HG02588 (cell line): Measurements from ENCODE around the gene HSPA1B.
"Not testable (repeated sequence)": the region's sequence is repeated elsewhere in the genome, so short reads cannot be mapped to it uniquely, and the experiment has no call there.

Source experiments
- ATAC-seq: cut with Tn5 transposase; IDR thresholded peaks from one replicate; pipeline ENCODE4 v1.9.1; 2021; ENCODE audit warnings: mild to moderate bottlenecking, moderate library complexity; ENCODE audit not compliant: unreplicated experiment

Gene HSPA1B

GRCh38 chr6:31851980-31852718 lies 24.6 kb downstream of the HSPA1B start:
- not testable (repeated sequence) for ATAC-seq

DNA sequence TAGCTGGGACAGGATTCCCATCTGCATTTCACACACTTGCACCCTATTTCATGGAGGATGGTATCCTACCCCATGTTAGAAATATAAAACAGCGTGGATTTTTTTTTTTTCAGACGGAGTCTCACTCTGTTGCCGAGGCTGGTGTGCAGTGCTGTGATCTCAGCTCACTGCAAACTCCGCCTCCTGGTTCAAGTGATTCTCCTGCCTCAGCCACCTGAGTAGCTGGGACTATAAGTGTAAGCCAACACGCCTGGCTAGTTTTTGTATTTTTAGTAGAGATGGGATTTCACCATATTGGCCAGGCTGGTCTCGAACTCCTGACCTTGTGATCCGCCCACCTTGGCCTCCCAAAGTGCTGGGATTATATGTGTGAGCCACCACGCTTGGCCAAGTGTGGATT lies 30.2 kb downstream of the HSPA1B start:
- not testable (repeated sequence) for ATAC-seq

DNA sequence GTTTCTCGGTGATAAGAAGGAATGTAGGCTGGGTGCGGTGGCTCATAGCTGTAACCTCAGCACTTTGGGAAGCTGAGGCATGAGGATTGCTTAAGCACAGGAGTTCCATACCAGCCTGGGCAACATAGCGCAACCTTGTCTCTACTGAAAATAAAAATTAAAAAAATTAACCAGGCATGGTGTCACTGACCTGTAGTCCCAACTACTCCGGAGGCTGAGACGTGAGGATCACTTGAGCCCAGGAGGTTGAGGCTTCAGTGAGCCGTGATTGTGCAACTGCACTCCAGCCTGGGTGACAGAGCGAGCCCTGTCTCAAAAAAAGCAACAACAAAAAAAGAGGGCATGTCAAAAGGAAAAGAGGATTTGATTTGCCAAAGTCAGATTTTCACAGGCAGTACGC lies 31.2 kb downstream of the HSPA1B start:
- ATAC-seq, result no peak

DNA sequence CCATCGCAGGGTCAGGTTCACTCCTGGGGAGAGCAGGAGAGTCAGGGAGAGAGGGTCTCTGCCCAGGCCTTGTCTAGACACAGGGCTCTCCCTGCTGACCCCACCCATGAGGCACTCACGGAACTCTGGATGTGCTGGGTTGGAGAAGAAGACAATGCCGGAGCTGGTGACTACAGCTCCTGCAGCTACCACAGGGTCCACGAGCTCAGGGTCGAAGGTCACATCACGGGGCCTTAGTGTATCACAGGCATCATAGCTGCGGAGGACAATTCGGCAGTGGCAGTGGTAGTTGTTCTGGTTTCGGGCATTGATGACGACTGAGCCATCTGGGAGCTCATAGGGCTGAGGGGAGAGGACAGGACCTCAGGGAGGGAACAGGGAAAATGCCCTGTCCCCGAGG lies 32.4 kb downstream of the HSPA1B start:
- no peak for ATAC-seq

GRCh38 chr6:31860349-31860748 lies 32.8 kb downstream of the HSPA1B start:
- ATAC-seq, result no peak

DNA sequence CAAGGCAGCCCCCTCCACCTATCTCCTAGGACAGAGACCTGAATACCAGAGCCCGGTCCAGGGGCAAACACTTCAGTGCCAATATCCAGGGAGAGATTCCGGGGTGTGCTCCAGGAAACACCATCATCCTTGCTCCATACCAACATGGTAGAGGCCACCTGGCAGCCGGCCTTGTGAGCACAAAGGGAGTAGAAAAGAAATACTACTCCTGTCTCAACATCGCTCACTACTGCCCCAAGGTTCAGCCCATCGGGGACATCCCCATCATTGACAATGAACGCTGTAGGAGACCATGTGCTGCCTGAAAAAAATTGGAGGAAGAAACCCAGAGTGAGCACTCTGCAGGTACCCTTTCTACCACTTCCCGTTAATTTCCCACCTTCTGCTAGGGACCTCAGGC lies 33.6 kb downstream of the HSPA1B start:
- no peak for ATAC-seq

DNA sequence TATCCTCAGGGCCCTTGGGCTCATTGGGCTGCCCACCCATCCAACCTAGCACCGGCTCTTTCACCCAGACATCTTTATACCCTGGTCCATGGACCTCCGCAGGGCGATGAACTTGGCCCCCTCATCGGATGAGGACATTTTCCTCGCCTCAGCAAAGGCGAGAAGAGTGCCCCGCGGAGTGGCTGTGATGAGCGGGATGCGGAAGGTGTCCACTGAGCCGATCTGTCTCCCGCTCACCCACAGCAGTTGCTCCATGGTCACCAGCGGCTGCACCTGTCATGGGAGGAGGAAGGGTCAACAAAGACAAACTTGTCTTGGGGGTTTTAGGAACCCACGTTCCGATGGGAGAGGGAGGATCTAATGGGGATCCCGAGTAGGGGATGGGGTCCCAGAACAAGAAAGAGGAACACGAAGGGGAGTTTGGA lies 34.4 kb downstream of the HSPA1B start:
- no peak for ATAC-seq

DNA sequence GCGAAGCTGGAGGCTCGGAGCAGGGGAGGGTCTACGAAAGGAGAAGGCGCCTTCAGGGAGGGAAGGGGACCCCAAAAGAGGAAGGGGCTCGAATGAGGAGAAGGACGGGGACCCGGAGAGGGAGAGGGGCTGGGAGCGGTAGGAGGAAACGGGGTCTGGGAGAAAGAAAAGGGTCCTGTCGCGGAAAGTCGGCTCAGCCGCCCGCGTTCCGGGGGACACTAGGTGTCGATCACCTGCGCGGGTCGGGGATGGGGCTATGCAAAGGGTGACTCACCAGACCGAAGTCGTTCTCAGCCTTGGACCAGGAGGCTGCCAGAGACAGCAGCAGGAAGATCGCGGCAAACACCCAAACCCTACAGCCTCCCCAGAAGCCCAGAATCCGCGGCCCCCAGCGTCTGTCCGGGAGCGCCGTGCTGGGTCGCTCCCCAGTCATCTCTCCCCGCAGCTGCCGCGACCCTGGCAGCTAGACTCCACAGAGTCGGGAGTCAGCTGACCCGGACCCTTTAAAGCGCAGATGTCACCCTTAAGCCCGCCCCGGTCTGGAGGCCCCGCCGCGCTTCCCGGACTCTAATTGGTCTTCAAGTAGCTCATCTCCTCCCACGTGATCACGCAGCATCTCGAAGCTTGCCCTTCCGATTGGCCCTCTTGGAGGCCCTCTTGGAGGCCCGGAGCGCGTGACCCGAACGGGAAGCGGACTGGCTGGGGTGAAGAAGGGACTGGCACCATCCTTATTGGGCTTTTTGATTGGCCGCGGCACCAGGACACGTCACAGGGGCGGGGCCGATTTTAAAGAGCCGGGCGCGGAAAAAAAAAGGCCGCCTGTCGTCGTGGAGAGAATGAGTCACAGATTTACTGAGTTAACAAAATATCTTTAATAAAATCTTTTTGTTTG lies 35.1 kb downstream of the HSPA1B start, which contains the start of gene NEU1:
NEU1 (minus strand) TSS at position 478 of the 892 bp plus-strand sequence; CDS start at position 433, 45 bp downstream.
- peak; percentile 90 for ATAC-seq

DNA sequence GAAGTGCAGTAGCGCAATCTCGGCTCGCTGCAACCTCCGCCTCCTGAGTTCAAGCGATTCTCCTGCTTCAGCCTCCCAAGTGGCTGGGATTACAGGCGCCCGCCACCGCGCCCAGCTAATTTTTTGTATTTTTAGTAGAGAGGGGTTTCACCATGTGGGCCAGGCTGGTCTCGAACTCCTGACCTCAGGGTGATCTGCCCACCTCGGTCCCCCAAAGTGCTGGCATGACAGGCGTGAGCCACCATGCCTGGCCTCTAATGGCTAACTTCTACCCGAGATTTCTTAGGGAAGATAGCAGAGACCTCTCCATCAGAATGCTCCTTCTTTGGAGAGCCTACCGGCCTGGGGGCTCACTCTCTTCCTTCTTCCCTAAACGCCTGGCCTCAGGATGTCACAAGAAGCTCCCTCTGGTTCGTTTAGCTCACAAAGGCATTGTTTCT lies 36.6 kb downstream of the HSPA1B start:
- not testable (repeated sequence) for ATAC-seq

DNA sequence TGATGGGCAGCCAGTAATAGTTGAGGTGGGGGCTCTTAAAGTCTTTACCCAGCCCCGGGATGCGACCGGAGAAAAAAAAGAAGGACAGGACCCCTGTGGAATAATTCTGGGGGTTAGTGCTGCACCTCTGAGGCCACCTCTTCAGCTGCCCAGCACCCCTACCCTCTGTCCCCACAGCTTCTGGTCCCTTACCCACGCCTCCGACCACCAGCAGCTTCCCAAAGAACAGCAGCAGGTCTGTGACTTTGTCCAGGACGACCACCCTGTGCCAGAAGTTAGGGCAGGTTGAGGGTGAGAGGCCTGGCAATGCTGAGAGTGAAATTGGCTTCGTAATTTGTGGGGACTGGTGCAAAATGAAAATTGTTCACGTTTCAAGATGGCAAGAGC lies 37.3 kb downstream of the HSPA1B start:
- ATAC-seq, result no peak

DNA sequence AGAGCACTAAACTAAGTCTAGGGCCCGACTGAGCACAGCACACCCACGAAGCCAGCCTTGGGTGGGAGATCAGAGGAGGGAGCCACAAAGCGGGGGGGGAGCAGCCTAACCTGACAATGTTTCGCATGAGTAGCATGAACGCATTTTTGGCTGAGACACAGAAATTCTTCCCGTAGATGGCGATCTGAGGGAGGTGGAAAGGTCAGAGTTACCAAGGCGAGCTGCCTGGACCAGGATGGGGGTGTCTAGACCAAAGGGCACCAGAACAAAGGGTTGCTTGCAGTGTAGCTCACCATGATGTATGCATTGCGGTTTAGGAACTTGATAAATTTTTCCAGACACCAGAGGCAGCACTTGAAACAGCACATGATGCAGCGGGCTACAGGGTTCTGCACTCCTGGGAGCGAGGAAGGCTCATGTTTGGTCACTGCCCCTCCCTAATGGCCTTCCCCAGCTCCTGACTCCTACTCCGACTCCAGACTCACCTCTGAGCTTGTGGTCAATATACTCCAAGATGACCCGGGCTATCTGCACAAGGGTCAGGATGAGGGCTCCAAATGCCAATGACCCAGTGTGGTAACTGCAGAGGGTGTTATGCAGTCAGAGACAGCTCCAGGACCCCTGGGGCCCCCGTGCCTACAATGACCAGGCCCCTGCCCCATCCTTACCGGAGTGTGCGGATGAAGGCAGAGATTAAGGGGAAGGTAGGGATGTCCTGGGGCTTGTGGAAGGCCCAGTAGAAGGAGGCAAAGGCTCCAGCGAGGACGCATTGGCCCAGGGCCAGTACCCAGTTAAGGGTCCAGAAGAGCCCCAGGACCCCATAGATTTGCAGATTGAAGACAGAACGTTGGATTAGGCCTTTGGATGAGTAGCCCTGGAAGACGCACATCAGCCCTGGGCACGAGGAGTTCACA lies 37.9 kb downstream of the HSPA1B start:
- no peak for ATAC-seq

DNA sequence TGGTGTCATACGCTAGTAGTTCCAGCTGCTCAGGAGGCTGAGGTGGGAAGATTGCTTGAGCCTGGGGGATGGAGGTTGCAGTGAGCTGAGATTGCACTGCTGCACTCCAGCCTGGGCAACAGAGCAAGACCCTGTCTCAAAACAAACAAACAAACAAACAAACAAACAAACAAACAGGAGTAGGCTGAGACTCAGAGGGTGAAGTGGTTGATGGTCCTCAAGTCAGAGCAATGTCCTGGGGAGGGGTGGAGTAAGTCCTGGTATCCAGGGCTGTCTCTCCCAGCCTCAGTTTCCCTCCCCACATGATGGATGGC lies 41.1 kb downstream of the HSPA1B start:
- ATAC-seq, result not testable (repeated sequence)

GRCh38 chr6:31869343-31869742 lies 41.8 kb downstream of the HSPA1B start:
- no peak for ATAC-seq

- ATAC-seq, result no peak
Measured at GRCh38 chr6:31870385-31870921, 42.9 kb downstream of the HSPA1B start.

- ATAC-seq, result no peak
Measured at GRCh38 chr6:31871046-31871659, 43.6 kb downstream of the HSPA1B start.

GRCh38 chr6:31874084-31874670 lies 46.6 kb downstream of the HSPA1B start:
- ATAC-seq, result no peak

DNA sequence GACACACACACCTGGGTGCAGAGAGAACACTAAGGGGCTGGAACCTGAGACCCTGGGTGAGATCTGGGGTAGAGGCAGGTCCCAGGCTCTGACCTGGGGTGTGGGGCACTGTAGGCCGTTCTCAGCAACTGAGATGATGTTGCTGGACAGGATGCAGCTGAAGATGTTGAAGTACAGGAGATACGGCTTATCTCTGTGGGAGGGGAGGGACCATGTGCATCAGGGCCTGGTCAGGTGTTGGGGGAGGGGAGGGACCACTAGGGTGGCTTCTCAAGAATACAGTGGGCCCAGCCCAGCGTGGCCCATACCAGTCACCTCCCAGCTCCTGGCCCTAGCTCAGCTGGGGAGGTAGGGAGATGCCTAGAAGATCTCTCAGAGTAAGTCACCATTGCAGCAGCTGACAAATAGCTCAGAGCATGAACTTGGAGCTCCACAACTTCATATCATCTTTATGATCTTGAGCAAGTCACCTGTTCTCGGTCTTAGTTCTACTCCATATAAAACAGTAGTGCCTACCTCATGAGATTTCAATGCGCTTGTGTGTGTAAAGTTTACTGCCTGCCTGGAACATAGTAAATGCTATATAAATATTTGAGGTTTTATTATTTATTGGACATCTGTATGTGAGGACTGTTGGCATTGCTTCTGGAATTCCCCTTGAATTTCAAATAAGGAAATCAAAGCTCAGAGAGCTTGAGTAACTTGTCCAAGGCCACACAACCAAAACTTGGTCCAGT lies 47.5 kb downstream of the HSPA1B start:
- no peak for ATAC-seq

DNA sequence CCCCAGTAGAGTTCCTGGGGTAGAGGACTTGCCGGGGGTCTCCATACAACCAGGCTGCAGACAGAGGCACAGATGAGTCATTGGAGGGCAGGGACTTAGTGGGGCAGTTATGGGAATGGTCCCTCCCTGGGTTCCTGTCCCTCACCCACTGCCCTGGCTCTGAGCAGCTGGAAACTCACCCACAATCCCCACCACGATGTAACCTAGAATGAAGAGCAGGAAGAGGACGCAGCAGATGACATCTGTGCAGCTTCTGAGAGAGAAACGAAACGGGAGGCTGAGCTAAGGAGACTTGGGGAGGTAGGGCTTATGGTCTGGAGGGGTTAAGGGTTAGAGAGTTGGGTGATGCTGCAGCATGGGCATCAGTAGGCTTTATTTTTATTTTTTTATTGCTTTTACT lies 48.3 kb downstream of the HSPA1B start:
- ATAC-seq, result no peak

- no peak for ATAC-seq
Measured at GRCh38 chr6:31876357-31876756, 48.8 kb downstream of the HSPA1B start.
